ENCODE data around the gene XRCC2.

DNA sequence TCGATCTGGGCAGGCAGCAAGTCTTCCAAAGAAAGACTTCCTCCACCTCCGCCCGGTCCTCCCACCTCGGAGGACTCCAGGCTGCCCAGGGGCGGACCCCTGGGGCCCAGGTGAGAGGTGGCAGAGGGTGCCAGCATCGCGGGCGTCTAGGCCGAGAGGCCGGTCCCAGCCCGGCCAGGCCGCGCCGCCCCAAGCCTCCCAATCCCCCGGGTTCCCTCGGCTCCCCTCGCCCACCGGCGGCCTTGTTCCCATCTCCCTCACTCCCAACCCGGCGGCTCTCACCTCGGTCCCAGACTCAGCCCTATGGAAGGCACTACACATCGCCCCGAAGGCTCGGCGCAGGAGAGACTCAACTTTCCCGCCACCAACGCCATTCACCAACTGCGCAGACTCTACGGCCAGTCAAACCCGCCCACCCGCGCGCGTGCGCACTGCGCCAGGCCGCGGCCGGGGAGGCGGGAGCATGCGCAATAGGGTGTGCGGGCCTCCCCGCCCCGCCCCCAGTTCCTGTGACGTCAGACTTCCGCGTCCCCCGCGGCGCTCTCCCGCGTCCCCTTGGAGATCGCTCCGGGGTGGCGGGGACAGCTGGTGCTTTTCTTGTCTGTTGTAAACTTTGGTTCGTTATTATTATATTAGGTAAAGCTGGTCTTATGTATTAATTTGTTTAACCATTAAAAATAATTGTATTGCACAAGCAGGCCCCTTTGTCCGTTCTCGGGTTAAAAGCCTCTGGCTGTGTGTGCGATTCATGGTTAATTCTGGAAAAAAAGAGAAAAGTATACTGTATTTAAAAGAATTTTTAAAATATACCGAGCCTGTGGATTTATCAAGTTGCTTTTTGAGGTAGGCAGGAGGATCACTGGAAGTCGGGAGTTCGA, at the start of gene XRCC2:
- TF ChIP-seq POLR2AphosphoS5 (IDR thresholded peaks at IDR 0.05; ENCODE audit: low read depth), result peak; percentile 80
- TF ChIP-seq, protein P1, sequence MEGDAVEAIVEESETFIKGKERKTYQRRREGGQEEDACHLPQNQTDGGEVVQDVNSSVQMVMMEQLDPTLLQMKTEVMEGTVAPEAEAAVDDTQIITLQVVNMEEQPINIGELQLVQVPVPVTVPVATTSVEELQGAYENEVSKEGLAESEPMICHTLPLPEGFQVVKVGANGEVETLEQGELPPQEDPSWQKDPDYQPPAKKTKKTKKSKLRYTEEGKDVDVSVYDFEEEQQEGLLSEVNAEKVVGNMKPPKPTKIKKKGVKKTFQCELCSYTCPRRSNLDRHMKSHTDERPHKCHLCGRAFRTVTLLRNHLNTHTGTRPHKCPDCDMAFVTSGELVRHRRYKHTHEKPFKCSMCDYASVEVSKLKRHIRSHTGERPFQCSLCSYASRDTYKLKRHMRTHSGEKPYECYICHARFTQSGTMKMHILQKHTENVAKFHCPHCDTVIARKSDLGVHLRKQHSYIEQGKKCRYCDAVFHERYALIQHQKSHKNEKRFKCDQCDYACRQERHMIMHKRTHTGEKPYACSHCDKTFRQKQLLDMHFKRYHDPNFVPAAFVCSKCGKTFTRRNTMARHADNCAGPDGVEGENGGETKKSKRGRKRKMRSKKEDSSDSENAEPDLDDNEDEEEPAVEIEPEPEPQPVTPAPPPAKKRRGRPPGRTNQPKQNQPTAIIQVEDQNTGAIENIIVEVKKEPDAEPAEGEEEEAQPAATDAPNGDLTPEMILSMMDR (IDR thresholded peaks at IDR 0.05; ENCODE audit: insufficient read depth, low read length), result no peak
- TF ChIP-seq, protein P2, sequence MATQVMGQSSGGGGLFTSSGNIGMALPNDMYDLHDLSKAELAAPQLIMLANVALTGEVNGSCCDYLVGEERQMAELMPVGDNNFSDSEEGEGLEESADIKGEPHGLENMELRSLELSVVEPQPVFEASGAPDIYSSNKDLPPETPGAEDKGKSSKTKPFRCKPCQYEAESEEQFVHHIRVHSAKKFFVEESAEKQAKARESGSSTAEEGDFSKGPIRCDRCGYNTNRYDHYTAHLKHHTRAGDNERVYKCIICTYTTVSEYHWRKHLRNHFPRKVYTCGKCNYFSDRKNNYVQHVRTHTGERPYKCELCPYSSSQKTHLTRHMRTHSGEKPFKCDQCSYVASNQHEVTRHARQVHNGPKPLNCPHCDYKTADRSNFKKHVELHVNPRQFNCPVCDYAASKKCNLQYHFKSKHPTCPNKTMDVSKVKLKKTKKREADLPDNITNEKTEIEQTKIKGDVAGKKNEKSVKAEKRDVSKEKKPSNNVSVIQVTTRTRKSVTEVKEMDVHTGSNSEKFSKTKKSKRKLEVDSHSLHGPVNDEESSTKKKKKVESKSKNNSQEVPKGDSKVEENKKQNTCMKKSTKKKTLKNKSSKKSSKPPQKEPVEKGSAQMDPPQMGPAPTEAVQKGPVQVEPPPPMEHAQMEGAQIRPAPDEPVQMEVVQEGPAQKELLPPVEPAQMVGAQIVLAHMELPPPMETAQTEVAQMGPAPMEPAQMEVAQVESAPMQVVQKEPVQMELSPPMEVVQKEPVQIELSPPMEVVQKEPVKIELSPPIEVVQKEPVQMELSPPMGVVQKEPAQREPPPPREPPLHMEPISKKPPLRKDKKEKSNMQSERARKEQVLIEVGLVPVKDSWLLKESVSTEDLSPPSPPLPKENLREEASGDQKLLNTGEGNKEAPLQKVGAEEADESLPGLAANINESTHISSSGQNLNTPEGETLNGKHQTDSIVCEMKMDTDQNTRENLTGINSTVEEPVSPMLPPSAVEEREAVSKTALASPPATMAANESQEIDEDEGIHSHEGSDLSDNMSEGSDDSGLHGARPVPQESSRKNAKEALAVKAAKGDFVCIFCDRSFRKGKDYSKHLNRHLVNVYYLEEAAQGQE (IDR thresholded peaks at IDR 0.05; ENCODE audit: insufficient replicate concordance, low read depth), result no peak

Data from HL-60 (cell line).